Femur (tissue), 1 donor: ENCODE results near the gene ZNF512.
"Not testable (repeated sequence)": the region's sequence is repeated elsewhere in the genome, so short reads cannot be mapped to it uniquely, and the experiment has no call there.

Source experiments
- DNase-seq: peaks from one replicate; pipeline ENCODE4 v3.0.0-alpha.2; 2017

ZNF512 gene, protein sequence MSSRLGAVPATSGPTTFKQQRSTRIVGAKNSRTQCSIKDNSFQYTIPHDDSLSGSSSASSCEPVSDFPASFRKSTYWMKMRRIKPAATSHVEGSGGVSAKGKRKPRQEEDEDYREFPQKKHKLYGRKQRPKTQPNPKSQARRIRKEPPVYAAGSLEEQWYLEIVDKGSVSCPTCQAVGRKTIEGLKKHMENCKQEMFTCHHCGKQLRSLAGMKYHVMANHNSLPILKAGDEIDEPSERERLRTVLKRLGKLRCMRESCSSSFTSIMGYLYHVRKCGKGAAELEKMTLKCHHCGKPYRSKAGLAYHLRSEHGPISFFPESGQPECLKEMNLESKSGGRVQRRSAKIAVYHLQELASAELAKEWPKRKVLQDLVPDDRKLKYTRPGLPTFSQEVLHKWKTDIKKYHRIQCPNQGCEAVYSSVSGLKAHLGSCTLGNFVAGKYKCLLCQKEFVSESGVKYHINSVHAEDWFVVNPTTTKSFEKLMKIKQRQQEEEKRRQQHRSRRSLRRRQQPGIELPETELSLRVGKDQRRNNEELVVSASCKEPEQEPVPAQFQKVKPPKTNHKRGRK

DNA sequence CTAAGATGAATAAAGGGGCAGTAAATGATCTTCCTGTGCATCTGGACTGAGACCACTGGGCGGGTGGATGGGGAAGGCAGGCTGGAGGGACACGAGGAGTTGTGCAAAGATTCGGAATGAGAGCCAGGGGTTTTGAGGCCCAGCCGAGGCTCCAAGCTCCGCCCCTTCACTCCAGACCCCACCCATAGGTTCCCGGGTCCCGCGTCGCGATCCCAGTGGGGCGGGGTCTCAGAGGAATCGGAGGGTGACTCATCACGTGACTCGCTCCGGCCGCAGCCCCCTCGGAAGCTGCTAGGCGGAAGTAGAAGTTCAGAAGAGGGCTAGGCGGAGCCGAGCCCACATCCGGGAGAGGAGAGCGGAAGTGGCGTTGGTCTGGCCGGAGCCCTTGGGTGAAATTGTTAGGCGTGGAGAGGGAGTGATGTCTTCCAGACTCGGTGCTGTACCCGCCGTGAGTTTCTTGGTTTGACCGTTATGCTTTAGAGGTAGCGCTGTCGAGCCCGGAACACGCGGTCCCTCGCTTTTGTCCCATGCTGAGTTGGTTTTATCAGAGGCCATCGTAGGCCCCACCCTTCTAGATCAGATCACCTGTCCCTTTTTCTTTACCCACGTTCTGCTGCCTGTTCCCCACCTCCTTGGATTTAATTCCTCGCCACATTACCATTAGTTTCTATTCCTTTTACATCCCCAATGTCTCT, at the start of gene ZNF512:
Gene ZNF512, plus strand, starts transcription at position 348 of the 695 bp plus-strand sequence. Its CDS starts 71 bp downstream, at position 419.
- DNase-seq = peak; percentile 93

DNA sequence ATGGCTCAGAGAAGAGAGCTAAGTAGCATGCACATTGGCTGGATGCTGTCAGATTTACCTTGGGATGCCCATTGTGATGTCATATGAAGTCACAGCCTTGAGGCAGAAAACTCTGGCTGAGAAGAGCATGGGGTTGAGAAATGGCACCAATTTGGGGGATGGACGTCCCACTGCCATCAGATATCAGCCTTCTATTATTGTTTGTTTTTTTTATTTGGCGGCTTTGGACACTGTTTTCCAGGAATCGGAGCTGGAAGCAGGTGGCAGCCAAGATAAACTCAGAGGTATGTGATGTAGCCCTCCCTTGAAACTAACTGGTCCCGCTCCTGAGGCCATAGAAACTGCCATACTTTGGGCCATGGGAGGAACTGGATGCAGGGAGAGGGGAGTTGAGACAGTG, 45.6 kb upstream of the ZNF512 start:
- no peak for DNase-seq

DNA sequence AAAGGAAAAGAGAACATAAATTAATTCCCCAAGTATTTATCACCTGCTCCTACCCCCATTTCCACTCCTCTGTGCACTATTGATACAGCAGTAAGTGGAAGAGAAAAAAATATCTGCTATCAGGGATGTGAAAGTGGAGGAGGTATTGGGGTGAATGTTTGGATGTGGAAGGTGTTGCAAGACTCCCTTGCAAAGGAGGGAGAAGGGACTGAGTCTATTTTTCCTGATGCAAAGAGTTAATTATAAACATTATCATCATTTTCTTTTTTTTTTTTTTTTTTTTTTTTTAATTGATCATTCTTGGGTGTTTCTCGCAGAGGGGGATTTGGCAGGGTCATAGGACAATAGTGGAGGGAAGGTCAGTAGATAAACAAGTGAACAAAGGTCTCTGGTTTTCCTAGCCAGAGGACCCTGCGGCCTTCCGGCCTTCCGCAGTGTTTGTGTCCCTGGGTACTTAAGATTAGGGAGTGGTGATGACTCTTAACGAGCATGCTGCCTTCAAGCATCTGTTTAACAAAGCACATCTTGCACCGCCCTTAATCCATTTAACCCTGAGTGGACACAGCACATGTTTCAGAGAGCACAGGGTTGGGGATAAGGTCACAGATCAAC, 43.9 kb upstream of the ZNF512 start:
- not testable (repeated sequence) for DNase-seq

DNA sequence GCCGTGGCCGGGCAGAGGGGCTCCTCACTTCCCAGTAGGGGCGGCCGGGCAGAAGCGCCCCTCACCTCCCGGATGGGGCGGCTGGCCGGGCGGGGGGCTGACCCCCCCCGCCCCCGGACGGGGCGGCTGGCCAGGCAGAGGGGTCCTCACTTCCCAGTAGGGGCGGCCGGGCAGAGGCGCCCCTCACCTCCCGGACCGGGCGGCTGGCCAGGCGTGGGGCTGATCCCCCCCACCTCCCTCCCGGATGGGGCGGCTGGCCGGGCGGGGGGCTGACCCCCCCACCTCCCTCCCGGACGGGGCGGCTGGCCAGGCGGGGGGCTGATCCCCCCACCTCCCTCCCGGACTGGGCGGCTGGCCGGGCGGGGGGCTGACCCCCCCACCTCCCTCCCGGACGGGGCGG, 43.2 kb upstream of the ZNF512 start:
- not testable (repeated sequence) for DNase-seq

DNA sequence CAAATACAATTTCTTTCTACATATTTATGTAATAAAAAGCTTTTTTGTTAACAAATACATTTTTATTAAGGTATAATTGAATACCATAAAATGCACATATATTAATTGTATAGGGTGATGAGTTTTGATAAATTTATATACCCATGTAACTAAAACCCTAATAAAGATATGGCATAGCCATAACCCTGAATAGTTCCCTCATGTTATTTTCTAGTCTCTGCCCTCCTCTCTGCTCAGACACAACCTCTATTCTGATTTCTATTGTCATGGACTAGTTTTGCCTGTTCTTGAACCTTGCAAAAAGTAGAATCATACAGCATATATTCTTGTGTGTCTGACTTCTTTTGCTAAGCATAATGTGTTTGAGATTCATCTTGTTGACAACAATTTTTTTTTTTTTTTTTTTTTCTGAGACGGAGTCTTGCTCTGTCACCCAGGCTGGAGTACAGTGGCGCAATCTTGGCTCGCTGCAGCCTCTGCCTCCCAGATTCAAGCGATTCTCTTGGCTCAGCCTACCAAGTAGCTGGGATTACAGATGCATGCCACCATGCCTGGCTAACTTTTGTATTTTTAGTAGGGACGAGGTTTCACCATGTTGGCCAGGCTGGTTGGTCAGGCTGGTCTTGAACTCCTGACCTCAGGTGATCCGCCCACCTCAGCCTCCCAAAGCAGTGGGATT, 38.6 kb upstream of the ZNF512 start:
- no peak for DNase-seq

DNA sequence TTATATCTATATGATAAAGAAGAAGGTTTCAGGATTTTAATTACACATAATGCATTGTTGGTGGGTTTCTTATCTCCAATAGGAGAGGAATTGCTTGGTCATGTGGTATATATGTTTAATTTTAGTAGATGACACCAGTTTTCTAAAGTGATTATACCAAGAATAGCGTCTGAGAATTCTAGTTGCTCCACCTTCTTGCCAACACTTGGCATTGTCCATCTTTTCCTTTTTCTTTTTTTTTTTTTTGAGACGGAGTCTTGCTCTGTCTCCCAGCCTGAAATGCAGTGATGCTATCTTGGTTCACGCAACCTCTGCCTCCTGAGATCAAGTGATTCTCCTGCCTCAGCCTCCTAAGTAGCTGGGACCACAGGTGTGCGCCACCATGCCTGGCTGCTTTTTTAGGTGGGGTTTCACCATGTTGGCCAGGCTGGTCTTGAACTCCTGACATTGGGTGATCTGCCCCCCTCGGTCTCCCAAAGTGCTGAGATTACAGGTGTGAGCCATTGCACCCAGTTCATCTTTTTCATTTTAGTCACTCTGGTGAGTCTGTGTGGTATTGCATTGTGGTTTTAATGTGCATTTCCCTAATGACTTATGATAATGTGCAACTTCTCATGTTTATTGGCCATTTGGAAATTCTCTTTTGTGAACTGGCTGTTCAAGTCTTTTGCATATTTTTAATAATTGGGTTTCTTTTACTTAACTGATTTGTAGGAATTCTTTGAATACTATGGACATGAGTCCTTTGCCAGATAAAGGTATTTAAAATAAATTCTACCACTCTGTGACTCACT, 37.3 kb upstream of the ZNF512 start:
- DNase-seq = no peak

DNA sequence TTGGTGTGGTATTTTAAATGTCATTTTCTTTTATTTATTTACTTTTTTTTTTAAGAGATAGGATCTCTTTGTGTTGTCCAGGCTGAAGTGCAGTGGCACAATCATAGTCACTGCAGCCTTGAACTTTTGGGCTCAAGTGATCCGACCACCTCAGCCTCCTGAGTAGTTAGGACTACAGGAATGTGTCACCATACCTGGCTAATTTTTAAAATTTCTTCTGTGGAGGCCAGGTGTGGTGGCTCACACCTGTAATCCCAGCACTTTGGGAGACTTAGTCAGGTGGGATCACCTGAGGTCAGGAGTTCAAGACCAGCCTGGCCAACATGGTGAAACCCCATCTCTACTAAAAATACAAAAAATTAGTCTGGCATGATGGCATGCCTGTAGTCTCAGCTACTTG, 33.5 kb upstream of the ZNF512 start:
- no peak for DNase-seq

DNA sequence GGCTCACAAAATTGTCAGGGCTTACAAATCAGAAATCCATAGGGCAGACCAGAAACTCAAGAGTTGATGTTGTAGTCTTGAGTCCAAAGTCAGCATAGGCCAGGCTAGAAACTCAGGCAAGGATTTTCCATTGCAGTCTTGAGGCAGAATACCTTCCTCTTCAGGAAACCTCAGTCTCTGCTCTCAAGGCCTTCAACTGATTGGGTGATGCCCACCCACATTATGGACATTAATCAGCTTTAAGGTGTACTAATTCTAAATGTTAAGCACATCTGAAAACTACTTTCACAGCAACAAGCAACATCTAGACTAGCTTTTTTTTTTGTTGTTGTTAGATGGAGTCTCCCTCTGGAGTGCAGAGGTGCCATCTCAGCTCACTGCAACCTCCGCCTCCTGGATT, 31.3 kb upstream of the ZNF512 start:
- DNase-seq = no peak

DNA sequence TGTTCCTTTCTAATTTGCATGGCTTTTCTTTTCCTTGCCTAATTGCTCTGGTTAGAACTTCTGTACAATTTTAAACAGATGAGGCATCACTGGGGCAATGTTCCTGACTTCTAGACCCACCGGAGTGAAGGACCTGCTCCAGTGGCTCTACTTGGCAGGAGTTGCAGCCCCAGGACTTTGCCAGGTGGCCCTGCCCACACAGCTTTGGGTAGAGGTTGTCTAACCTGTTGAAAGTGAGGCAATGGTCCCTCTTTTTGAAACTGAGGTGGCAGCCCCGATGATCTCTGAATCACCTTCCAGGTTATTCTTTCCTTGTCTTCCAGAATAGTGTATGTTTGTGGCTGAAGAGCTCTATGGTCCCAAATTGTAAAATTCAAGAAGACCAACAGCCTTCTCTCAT, 29.9 kb upstream of the ZNF512 start:
- DNase-seq = no peak

DNA sequence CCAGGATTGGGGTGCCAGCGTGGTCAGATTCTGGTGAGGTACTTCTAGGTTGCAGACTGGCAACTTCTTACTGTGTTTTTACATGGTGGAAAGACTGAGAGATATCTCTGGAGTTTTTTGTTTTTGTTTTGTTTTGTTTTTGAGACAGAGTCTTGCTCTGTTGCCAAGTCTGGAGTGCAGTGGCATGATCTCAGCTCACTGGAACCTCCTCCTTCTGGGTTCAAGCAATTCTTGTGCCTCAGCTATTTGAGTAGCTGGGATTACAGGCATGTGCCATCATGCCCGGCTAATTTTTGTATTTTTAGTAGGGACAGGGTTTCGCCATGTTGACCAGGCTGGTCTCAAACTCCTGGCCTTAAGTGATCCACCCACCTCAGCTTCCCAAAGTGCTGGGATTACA, 28.4 kb upstream of the ZNF512 start:
- DNase-seq = not testable (repeated sequence)

DNA sequence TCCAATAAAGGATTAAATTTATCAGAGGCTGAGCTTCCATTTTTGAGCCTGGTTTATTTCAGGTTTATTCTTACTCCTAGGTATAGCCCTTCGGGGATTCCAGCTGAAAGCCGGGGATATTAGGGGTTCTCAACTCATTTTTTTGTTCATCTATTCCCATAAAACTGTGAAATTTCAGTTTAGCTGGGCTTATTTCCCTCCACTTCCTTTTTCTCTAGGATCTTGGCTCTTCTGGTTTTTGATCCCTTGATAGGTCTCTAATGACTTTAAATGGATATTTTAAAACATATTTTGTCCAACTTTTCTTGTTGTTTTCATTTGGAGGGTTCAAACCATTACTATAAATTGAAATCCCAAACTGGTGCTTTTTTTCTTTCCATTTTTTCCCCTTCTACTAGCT, 23.6 kb upstream of the ZNF512 start:
- DNase-seq = no peak

DNA sequence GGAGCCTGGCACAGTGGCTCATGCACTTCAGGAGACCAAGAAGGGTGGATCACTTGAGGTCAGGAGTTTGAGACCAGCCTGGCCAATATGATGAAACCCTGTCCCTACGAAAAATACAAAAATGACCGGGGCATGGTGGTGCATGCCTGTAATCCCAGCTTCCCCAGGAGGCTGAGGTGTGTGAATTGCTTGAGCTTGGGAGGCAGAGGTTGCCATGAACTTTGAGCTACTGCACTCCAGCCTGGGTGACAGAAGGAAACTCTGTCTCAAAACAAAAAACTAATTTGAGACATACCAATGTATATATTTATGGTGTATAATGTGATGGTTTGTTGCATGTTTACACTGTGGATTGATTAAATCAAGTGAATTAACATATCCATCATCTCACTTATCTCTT, 21.8 kb upstream of the ZNF512 start:
- no peak for DNase-seq

DNA sequence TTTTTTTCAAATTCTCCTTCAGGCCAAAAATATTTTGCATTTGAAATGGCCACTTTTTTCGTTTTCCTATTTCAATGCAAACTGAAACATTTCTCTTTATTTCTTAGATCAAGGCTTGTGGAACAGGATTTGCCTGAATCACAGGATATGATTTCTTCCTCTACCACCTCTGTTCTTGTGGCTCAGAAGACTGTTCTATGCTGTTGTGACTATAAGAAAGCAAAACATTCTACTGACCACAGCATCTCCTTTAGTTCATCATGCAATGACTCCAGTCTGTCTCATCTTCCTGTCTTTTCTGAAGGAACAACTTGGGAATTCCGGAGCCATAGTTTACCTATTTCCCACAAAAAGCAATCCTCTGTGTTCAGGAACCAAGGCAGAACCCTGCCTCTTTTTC, 16.2 kb upstream of the ZNF512 start:
- no peak for DNase-seq

DNA sequence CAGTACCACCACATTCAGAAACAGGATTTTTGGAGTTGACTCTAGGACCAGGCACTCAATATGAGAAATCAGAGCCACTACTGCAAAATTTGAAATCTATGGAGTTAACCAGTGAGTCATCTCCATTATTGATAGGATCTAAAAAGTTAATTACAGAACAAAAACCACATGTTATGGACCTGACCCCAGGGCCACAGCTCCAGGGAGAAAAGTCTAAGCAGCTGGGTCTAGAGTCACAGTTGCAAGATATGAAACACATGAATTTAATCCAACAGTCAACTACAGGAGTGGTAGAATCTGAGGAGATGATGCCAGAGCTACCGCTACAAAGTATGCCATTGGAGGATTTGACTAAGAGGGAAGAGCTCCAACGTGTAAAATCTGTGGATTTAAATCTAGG, 13.4 kb upstream of the ZNF512 start:
- DNase-seq = no peak

DNA sequence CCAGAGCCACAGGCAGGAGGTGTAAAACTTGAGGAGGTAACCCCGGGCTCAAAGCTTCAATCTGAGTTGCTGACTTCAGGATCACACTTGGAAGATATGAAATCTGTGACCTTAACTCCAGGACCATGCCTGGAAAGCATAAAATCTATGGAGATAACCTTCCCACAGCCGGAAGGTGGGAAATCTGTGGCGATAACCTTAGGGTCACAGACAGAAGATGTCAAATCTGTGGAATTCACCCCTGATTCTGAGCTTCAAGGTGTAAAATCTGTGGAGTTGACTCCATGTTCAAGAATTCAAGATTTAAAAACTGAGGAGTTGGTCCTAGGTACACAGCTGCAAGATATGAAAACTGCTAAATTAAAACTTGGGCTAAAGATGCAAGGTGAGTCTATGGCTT, 11.6 kb upstream of the ZNF512 start:
- DNase-seq = no peak

DNA sequence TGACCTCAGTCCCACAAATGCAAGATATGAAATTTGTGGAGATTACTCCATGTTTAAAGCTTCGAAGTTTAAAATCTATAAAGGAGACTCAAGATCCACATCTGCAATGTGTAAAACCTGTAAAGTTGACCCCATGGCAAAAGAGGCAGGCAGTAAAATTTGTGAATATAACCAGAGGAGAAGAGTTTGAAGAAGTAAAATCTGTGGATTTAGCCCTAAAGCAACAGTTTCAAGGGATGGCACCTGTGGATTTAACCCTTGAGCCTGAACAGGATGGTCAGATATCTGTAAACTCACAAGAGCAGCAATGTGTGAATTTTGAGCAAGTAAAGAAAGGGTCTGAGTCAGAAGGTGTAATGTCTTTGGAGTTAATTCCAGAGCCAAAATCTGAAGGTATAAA, 11.2 kb upstream of the ZNF512 start:
- DNase-seq = no peak

DNA sequence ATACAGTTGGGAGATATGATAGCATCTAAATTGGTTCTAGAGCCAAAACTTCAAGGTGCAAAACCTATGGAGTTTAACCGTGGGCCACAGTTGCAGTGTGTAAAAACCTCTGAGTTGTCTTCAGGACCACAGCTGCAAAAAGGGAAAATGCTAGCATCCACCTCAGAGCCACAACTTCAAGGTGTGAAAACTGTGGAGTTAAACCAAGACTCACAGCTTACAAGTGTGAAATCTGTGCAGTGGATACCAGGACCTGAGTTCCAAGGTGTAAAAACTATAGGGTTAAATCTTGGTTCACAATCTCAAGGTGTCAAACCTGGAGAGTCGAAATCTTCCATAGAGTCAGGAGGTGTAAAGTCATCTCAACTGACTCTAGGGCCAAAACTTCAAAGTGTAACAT, 10.4 kb upstream of the ZNF512 start:
- DNase-seq = no peak

DNA sequence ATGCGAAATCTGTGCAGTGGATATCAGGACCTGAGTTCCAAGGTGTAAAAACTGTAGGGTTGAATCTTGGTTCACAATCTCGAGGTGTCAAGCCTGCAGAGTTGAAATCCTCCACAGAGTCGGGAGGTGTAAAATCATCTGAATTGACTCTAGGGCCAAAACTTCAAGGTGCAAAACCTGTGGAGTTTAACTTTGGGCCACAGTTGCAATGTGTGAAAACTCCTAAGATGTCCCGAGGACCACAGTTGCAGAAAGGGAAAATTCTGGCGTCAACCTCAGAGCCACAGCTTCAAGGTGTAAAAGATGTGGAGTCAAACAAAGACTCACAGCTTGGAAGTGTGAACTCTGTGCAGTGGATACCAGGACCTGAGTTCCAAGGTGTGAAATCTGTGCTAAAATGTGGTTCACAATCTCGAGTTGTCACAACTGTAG, 9.8 kb upstream of the ZNF512 start:
- no peak for DNase-seq

DNA sequence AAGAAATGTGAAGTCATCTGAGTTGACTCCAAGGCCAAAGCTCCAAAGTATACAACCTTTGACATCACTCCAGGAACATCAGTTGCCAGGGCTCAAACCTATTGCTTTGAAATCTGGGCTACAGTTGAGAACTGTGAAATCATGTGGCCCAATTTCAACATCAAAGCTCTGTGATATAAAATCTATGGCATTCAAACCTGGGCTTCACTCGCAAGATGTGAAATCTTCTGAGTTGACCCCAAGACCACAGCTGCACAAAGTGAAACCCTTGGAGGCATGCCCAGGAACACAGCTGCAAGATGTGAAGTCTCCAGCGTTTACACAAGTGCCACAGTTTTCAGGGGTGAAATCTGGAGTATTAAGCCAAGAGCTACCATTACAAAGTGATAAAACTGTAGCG, 9.4 kb upstream of the ZNF512 start:
- peak; percentile 45 for DNase-seq

DNA sequence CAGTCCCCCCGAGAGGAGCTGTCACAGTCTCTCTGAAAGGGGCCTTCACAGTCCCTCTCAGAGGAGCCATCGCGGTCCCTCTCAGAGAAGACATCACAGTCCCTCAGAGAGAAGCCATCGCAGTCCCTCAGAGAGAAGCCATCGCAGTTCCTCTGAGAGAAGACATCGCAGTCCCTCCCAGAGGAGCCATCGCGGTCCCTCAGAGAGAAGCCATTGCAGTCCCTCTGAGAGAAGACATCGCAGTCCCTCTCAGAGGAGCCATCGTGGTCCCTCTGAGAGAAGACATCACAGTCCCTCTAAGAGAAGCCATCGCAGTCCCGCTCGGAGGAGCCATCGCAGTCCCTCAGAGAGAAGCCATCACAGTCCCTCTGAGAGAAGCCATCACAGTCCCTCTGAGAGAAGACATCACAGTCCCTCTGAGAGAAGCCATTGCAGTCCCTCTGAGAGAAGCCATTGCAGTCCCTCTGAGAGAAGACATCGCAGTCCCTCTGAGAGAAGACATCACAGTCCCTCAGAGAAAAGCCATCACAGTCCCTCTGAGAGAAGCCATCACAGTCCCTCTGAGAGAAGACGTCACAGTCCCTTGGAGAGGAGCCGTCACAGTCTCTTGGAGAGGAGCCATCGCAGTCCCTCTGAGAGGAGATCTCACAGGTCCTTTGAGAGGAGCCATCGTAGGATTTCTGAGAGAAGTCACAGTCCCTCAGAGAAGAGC, 1.3 kb upstream of the ZNF512 start:
- DNase-seq = no peak

DNA sequence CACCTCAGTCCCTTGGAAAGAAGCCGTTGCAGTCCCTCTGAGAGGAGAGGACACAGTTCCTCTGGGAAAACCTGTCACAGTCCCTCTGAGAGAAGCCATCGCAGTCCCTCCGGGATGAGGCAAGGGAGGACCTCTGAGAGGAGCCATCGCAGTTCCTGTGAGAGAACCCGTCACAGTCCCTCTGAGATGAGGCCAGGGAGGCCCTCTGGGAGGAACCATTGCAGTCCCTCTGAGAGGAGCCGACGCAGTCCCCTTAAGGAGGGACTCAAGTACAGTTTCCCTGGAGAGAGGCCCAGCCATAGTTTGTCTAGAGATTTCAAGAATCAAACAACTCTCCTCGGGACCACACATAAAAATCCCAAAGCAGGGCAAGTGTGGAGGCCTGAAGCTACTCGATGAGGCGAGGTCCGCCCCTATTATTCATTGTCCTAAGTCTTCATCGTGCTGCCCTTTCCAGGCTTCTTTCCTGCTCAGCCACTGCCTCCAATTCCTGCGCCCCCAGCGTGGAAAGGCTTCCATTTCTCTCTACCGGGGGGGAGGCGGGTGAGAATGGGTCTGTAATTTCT, 630 bp upstream of the ZNF512 start:
- no peak for DNase-seq
